NT2/D1 (cell line): Measurements from ENCODE around the gene PTPRN.

ENCODE experiments used
- SUZ12 ChIP-seq: IDR thresholded peaks from 2 replicates; pipeline ENCODE4 v1.6.1; 2011; ENCODE audit not compliant: insufficient read length, insufficient read depth; ENCODE audit errors: extremely low read depth
- YY1 ChIP-seq: IDR thresholded peaks from 2 replicates; pipeline ENCODE4 v1.6.1; 2011; ENCODE audit not compliant: insufficient read length, insufficient read depth
- ZNF274 ChIP-seq: IDR thresholded peaks from 2 replicates; pipeline ENCODE4 v1.6.1; 2011; ENCODE audit warnings: mild to moderate bottlenecking, low read depth, low read length

- no peak for TF ChIP-seq YY1
- no peak for TF ChIP-seq ZNF274
- no peak for TF ChIP-seq SUZ12
Measured at GRCh38 chr2:219284501-219285372, 24.5 kb downstream of the PTPRN start.
